SHP77 (cell line): Measurements from ENCODE around the gene NELFA.

Experiments used
- DNase-seq, 2 experiments: peaks; one replicate each; lab custom pipeline; 2025; lab: John Stamatoyannopoulos, UW

The NELFA gene

GRCh38 chr4:1933700-1934099, 75.1 kb downstream of the NELFA start:
- DNase-seq: no peak

DNA sequence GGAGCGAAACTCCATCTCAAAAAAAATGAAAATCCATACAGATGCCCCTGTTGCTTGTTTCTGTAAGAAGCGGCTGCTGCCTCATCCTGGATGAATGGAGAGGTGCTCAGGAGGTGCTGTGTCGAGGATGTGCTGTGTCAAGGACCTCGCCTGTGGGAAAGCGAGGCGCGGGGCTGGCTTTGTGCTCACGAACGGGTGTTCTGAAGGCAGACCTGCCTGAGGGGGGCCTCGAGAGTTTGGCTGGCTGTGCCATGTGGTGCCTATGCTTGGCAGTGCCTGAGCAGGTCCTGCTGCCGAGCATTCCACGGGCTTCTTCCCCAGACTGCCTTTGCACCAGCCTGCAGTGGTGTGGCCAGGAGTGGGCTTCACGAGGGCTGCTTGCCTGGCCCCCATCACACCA, 76.0 kb downstream of the NELFA start:
- no peak for DNase-seq
